NCI-H2107 treated with DMSO at 0.1 percent for 48 hours (cell line): ENCODE measurements around the gene GFI1B.
"Not testable (repeated sequence)": the region's sequence is repeated elsewhere in the genome, so short reads cannot be mapped to it uniquely, and the experiment has no call there.

ENCODE experiments used
- DNase-seq: peaks from one replicate; lab custom pipeline; 2025; ENCODE audit not compliant: unreplicated experiment; lab: John Stamatoyannopoulos, UW

Gene GFI1B

GRCh38 chr9:132990781-132991180, 12.3 kb downstream of the GFI1B start:
- DNase-seq = no peak

GRCh38 chr9:132991351-132992300, 13.1 kb downstream of the GFI1B start:
- DNase-seq = no peak

- no peak for DNase-seq
These were observed 15.0 kb downstream of the GFI1B start for GRCh38 chr9:132993511-132993939.

GRCh38 chr9:132994410-132995120, 16.1 kb downstream of the GFI1B start:
- DNase-seq = peak; percentile 44

- no peak for DNase-seq
These were observed 16.6 kb downstream of the GFI1B start for GRCh38 chr9:132995121-132995420.

GRCh38 chr9:132995879-132996278, 17.4 kb downstream of the GFI1B start:
- no peak for DNase-seq

GRCh38 chr9:132996526-132996925, 18.0 kb downstream of the GFI1B start:
- no peak for DNase-seq

- no peak for DNase-seq
These were observed 19.1 kb downstream of the GFI1B start for GRCh38 chr9:132997591-132997990.

- not testable (repeated sequence) for DNase-seq
These were observed 19.7 kb downstream of the GFI1B start for GRCh38 chr9:132998221-132998620.

GRCh38 chr9:132998831-132999635, 20.5 kb downstream of the GFI1B start:
- no peak for DNase-seq

GRCh38 chr9:133002147-133003070, 23.9 kb downstream of the GFI1B start:
- DNase-seq = no peak

- DNase-seq = no peak
These were observed 24.6 kb downstream of the GFI1B start for GRCh38 chr9:133003071-133003461.

GRCh38 chr9:133003671-133004090, 25.2 kb downstream of the GFI1B start:
- DNase-seq = no peak

- DNase-seq = no peak
These were observed 25.9 kb downstream of the GFI1B start for GRCh38 chr9:133004091-133004998.

GRCh38 chr9:133004999-133005760, 26.7 kb downstream of the GFI1B start:
- no peak for DNase-seq

- no peak for DNase-seq
These were observed 27.5 kb downstream of the GFI1B start for GRCh38 chr9:133005957-133006356.

GRCh38 chr9:133006731-133007352, 28.3 kb downstream of the GFI1B start:
- no peak for DNase-seq

- no peak for DNase-seq
These were observed 29.9 kb downstream of the GFI1B start for GRCh38 chr9:133008406-133008805.
